ENCODE data around the gene ISL1. TPM values are rescaled to one million over a fixed set of nuclear protein-coding genes. Genes with fewer than 3 reads are reported as not detected.

ISL1 gene
- total RNA-seq, 1 donor from 2014 or later: not detected

DNA sequence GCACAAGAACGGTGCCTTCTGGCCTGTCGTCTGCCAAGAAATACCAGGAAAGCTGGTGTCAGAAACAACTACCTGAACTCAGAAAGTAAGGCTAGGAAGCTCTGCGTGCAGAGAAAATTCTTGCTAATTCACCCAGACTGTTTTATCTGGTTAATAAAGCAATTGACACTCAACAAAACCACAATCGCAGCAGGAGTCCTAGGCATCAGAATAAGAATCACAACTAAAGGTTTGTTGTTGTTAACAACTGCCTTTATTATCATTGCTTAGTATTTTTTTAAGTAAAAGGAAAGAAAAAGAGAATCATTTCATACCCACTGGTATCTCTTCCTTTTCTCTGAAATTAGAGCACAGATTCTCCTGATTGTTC, 3.9 kb upstream of the ISL1 start:
- no peaks in the 10 kb centered on the region for H3K9me3 Mint-ChIP-seq

DNA sequence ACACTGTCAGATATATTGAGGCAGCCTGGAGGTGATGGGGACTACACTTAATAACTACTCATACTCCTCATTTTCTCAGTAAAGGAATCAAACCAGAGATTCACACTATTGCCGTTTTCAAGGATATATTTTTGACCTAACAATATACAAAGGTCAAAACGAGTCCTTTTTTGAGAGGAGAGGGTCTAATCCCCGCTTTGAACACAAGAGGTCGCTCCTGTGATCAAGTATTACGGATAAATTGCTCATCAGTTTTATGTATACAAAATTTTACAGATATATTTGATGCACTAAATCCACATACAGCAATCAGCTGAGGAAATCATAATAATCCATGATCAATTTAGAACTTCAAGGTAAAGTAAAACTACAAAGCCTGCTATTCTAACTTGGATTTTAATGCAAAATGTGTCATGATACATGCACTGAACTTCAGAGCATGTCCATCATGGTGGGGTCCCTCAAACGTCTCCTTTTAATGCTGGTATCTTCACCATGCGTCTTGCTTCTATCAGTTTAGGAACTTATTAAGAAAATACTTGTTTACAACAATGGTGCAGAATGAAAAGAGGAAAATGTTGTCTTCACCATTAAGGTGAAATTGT, 2.5 kb upstream of the ISL1 start:
- Mint-ChIP-seq H3K36me3 (no peaks in the 10 kb centered on the region), H3K4me1 (peaks cover 39% of the 10 kb centered on the region), H3K4me3 (no peak overlapping the region), H3K27ac (no peak overlapping the region), H3K27me3 (ENCODE audit: insufficient read depth, low read depth) (peaks cover 93% of the 10 kb centered on the region), H3K9me3 (no peaks in the 10 kb centered on the region)
- Histone ChIP-seq H4K20me1 (ENCODE audit: low read depth) (peaks cover 83% of the 10 kb centered on the region), H3K27me3 (peaks cover 99% of the 10 kb centered on the region), H3K9ac (no peak overlapping the region), H3K36me3 (no peaks in the 10 kb centered on the region), H3K4me2 (no peak overlapping the region), H3K4me3 (no peak overlapping the region), H3K4me1 (peaks cover 39% of the 10 kb centered on the region), H2AFZ (replicated peaks) (no peak overlapping the region), H3F3A (ENCODE audit: low read depth) (peaks cover 58% of the 10 kb centered on the region), H3K79me2 (ENCODE audit: low read depth) (no peaks in the 10 kb centered on the region), H3K27ac (no peak overlapping the region), H3K9me3 (ENCODE audit: low read depth) (no peaks in the 10 kb centered on the region)
- TF ChIP-seq, protein P1, sequence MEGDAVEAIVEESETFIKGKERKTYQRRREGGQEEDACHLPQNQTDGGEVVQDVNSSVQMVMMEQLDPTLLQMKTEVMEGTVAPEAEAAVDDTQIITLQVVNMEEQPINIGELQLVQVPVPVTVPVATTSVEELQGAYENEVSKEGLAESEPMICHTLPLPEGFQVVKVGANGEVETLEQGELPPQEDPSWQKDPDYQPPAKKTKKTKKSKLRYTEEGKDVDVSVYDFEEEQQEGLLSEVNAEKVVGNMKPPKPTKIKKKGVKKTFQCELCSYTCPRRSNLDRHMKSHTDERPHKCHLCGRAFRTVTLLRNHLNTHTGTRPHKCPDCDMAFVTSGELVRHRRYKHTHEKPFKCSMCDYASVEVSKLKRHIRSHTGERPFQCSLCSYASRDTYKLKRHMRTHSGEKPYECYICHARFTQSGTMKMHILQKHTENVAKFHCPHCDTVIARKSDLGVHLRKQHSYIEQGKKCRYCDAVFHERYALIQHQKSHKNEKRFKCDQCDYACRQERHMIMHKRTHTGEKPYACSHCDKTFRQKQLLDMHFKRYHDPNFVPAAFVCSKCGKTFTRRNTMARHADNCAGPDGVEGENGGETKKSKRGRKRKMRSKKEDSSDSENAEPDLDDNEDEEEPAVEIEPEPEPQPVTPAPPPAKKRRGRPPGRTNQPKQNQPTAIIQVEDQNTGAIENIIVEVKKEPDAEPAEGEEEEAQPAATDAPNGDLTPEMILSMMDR (IDR thresholded peaks at IDR 0.05): peak; percentile 84
- TF ChIP-seq EZH2 (IDR thresholded peaks at IDR 0.05): no peak
- peak; percentile 70 for DNase-seq (ENCODE audit: low spot score)

More for the DNA sequence above, 3.9 kb upstream of the ISL1 start:
- Histone ChIP-seq H4K20me1 (ENCODE audit: low read depth) (peaks cover 73% of the 10 kb centered on the region), H3K4me3 (peak overlapping the region; percentile 23), H3K9ac (no peak overlapping the region), H3K4me2 (peak overlapping the region; percentile 69), H2AFZ (replicated peaks) (no peak overlapping the region), H3K27me3 (peaks cover 99% of the 10 kb centered on the region), H3F3A (ENCODE audit: low read depth) (peaks cover 55% of the 10 kb centered on the region), H3K79me2 (ENCODE audit: low read depth) (no peaks in the 10 kb centered on the region), H3K9me3 (ENCODE audit: low read depth) (no peaks in the 10 kb centered on the region), H3K4me1 (peaks cover 39% of the 10 kb centered on the region), H3K27ac (no peak overlapping the region), H3K36me3 (no peaks in the 10 kb centered on the region)
- H3K4me1 Mint-ChIP-seq: peaks cover 39% of the 10 kb centered on the region
- peak overlapping the region; percentile 75 for H3K4me3 Mint-ChIP-seq
- H3K36me3 Mint-ChIP-seq: no peaks in the 10 kb centered on the region
- TF ChIP-seq EZH2phosphoT487 (IDR thresholded peaks at IDR 0.05): peak; percentile 62
- TF ChIP-seq, protein P1 (IDR thresholded peaks at IDR 0.05): no peak
- TF ChIP-seq EZH2 (IDR thresholded peaks at IDR 0.05): peak; percentile 10
- H3K27ac Mint-ChIP-seq: no peak overlapping the region
- peak; percentile 61 for DNase-seq (ENCODE audit: low spot score)
- peaks cover 85% of the 10 kb centered on the region for H3K27me3 Mint-ChIP-seq (ENCODE audit: insufficient read depth, low read depth)

DNA sequence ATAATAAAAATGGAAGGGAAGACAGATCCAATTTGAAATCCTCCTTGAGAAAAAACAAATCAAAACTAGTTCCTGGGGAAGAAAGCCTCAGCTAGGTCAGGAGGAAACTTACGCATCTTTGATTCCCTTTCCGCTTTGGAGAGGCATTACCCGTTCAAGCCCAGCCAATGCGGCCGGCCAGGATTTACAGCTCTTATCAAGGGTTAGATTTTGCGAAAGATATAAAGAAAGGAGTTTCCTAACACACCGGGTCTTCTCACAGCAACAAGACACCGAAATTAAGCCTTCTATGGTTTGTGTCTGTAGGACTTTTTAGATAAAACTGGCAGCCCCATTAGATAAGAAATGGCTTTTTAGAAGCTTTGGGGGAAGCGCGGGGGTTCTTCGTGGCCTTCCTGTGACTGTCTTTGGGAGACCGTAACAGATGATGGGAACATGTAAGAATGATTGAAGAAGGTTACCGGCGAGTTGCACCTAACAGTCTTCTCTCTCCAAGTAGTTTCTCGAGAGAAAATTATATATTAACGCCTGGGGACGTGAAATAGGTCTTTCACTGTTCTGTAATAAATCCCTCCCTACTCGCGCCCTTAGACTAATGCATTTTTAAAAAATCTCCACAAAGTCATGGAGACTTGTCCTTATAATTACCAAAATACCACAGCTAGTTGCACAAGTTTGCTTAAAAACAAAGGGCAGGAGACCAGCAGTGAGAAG, 1.3 kb upstream of the ISL1 start:
- H3K4me3 Mint-ChIP-seq: peak overlapping the region; percentile 79
- H3K9me3 ChIP-seq (ENCODE audit: low read depth): no peaks in the 10 kb centered on the region
- H3K4me1 Mint-ChIP-seq: peaks cover 36% of the 10 kb centered on the region
- peak overlapping the region; percentile 96 for H3K4me2 ChIP-seq
- peaks cover 54% of the 10 kb centered on the region for H3F3A ChIP-seq (ENCODE audit: low read depth)
- H3K27me3 ChIP-seq: peaks cover 99% of the 10 kb centered on the region
- no peak overlapping the region for H3K27ac ChIP-seq
- peaks cover 32% of the 10 kb centered on the region for H3K4me1 ChIP-seq
- peaks cover 97% of the 10 kb centered on the region for H3K27me3 Mint-ChIP-seq (ENCODE audit: insufficient read depth, low read depth)
- H3K9me3 Mint-ChIP-seq: no peaks in the 10 kb centered on the region
- H3K27ac Mint-ChIP-seq: no peak overlapping the region
- peaks cover 90% of the 10 kb centered on the region for H4K20me1 ChIP-seq (ENCODE audit: low read depth)
- no peaks in the 10 kb centered on the region for H3K79me2 ChIP-seq (ENCODE audit: low read depth)
- no peak overlapping the region for H3K9ac ChIP-seq
- DNase-seq (ENCODE audit: low spot score): no peak
- H3K36me3 ChIP-seq: no peaks in the 10 kb centered on the region
- H2AFZ ChIP-seq (replicated peaks): no peak overlapping the region
- TF ChIP-seq, protein P1 (IDR thresholded peaks at IDR 0.05): no peak
- peak; percentile 88 for TF ChIP-seq EZH2 (IDR thresholded peaks at IDR 0.05)
- TF ChIP-seq EZH2phosphoT487 (IDR thresholded peaks at IDR 0.05): peak; percentile 83
- H3K36me3 Mint-ChIP-seq: no peaks in the 10 kb centered on the region
- H3K4me3 ChIP-seq: peak overlapping the region; percentile 68

Data from neural progenitor cell (in vitro differentiated cells).